GM12878 (cell line): ENCODE data around the gene SETD5. TPM values are rescaled to one million over a fixed set of nuclear protein-coding genes. Genes with fewer than 3 reads are reported as not detected.

Experiments
- ATAC-seq: fragments of 200-7000 bp; cut with Tn5 transposase; 3 replicates; pipeline ENCODE4 v1.9.1; 2020; ENCODE audit warnings: mild to moderate bottlenecking, moderate library complexity
- BruUV-seq: library from RNA; stranded (reverse); fragments of 400-500 nt; replicated peaks from 2 replicates; lab custom pipeline; 2021; lab: Mats Ljungman, UMichigan
- CTCF ChIA-PET: fragments of 300-600 bp; sonication (Branson Sonifier 250); formaldehyde crosslinking; extraction: SDS; loops from one replicate; lab custom pipeline; 2021; ENCODE audit warnings: inconsistent platforms; lab: Yijun Ruan, JAX
- POLR2A ChIA-PET: fragments of 350-600 bp; formaldehyde crosslinking; extraction: SDS; loops from one replicate; lab custom pipeline; 2021; ENCODE audit warnings: inconsistent platforms; lab: Charles Lee
- RAD21 ChIA-PET: fragments of 300-600 bp; sonication (Branson Sonifier 250); formaldehyde crosslinking; loops from one replicate; lab custom pipeline; 2023; ENCODE audit warnings: antibody characterized with exemption; ENCODE audit not compliant: unreplicated experiment; lab: Charles Lee
- SMC1A ChIA-PET: fragments of 300-600 bp; sonication (Branson Sonifier 250); formaldehyde crosslinking; loops from one replicate; lab custom pipeline; 2023; ENCODE audit not compliant: unreplicated experiment, uncharacterized antibody; lab: Charles Lee
- DNase-seq: peaks from one replicate; pipeline ENCODE4 v3.0.0-alpha.2; 2011; ENCODE audit warnings: low read depth, low spot score
- FAIRE-seq: peaks from 3 replicates; lab custom pipeline; 2011; peaks lifted over from hg19 to GRCh38; lab: Jason Lieb, UNC
- H2AFZ ChIP-seq: 2 replicates; pipeline ENCODE4 v1.6.0; 2011; ENCODE audit warnings: low read depth, low read length, control low read depth; ENCODE audit not compliant: control insufficient read depth
- H3K27ac ChIP-seq: 2 replicates; pipeline ENCODE4 v1.5.1; 2011; ENCODE audit warnings: control low read depth; ENCODE audit not compliant: control insufficient read depth, insufficient read depth
- H3K27me3 ChIP-seq, 2 experiments: replicated peaks in 1 of 2; 2 replicates each; pipeline versions ENCODE4 v1.6.0 to v1.6.1; 2011; ENCODE audit warnings: low read length in 1 of 2; ENCODE audit not compliant: control insufficient read depth in 2 of 2, insufficient read depth in 2 of 2
- H3K36me3 ChIP-seq, 2 experiments: 2 replicates each; pipeline ENCODE4 v1.5.1; 2011; ENCODE audit warnings: low read length in 1 of 2; ENCODE audit not compliant: control insufficient read depth in 2 of 2, insufficient read depth in 2 of 2
- H3K4me1 ChIP-seq: 2 replicates; pipeline ENCODE4 v1.6.1; 2011; ENCODE audit warnings: mild to moderate bottlenecking, low read length, moderate library complexity, mixed read lengths; ENCODE audit not compliant: control insufficient read depth, insufficient read depth
- H3K4me2 ChIP-seq: 2 replicates; pipeline ENCODE4 v1.6.0; 2011; ENCODE audit warnings: control low read depth; ENCODE audit not compliant: control insufficient read depth, insufficient read depth
- H3K4me3 ChIP-seq: fragments of 200-600 bp; sonication (generic); 2 replicates; pipeline ENCODE4 v1.5.1; 2016
- H3K79me2 ChIP-seq: 2 replicates; pipeline ENCODE4 v1.6.0; 2011; ENCODE audit warnings: low read length; ENCODE audit not compliant: control insufficient read depth, insufficient read depth
- H3K9ac ChIP-seq: 2 replicates; pipeline ENCODE4 v1.8.0; 2011; ENCODE audit warnings: low read length, control low read depth, mixed read lengths; ENCODE audit not compliant: control insufficient read depth, insufficient read depth
- H3K9me3 ChIP-seq: replicated peaks from 3 replicates; pipeline ENCODE4 v1.5.1; 2011; ENCODE audit warnings: mild to moderate bottlenecking, low read length; ENCODE audit not compliant: control insufficient read depth, insufficient read depth
- H4K20me1 ChIP-seq: 2 replicates; pipeline ENCODE4 v1.6.0; 2011; ENCODE audit not compliant: control insufficient read depth, insufficient read depth
- BCL11A ChIP-seq: IDR thresholded peaks from 2 replicates; pipeline ENCODE4 v1.6.1; 2011; ENCODE audit warnings: low read depth, low read length
- E2F8 ChIP-seq: fragments of 450-650 bp; IDR thresholded peaks from 2 replicates; pipeline ENCODE4 v1.6.1; 2018; ENCODE audit warnings: mild to moderate bottlenecking, low read depth, moderate library complexity; ENCODE audit not compliant: partially characterized antibody
- EP300 ChIP-seq, 2 experiments: fragments of 150-350 bp in 1 of 2; IDR thresholded peaks; 2 replicates each; pipeline ENCODE4 v1.6.1; 2011 to 2012; ENCODE audit warnings: low read depth in 2 of 2, low read length in 2 of 2, borderline replicate concordance in 1 of 2, improper control_type of control experiment in 1 of 2, inconsistent platforms in 1 of 2; ENCODE audit not compliant: control insufficient read depth in 1 of 2
- KAT2A ChIP-seq: conservative IDR thresholded peaks from 2 replicates; pipeline ENCODE4 v1.6.1; 2011; ENCODE audit warnings: low read depth, low read length; ENCODE audit not compliant: control insufficient read depth
- MLLT1 ChIP-seq: fragments of 450-650 bp; IDR thresholded peaks from 2 replicates; pipeline ENCODE4 v1.6.1; 2016; ENCODE audit warnings: mild to moderate bottlenecking
- MXI1 ChIP-seq: fragments of 150-350 bp; IDR thresholded peaks from 2 replicates; pipeline ENCODE4 v1.6.1; 2011; ENCODE audit warnings: low read depth, mild to moderate bottlenecking, inconsistent platforms, low read length, improper control_type of control experiment
- MYB ChIP-seq: fragments of 150-350 bp; IDR thresholded peaks from 2 replicates; pipeline ENCODE4 v1.6.1; 2014; ENCODE audit warnings: mild to moderate bottlenecking, low read depth, low read length, borderline replicate concordance
- NBN ChIP-seq: fragments of 450-650 bp; IDR thresholded peaks from 2 replicates; pipeline ENCODE4 v1.6.1; 2016
- NFIC ChIP-seq: IDR thresholded peaks from 2 replicates; pipeline ENCODE4 v1.6.1; 2012; ENCODE audit warnings: low read depth, mild to moderate bottlenecking, inconsistent platforms, low read length, moderate library complexity
- NR2C1 ChIP-seq: fragments of 450-650 bp; IDR thresholded peaks from 2 replicates; pipeline ENCODE4 v1.6.1; 2017; ENCODE audit warnings: antibody characterized with exemption, mild to moderate bottlenecking, moderate library complexity
- NRF1 ChIP-seq: conservative IDR thresholded peaks from 2 replicates; pipeline ENCODE4 v1.6.1; 2011; ENCODE audit warnings: mild to moderate bottlenecking, low read depth, low read length, improper control_type of control experiment
- PAX5 ChIP-seq: IDR thresholded peaks from 2 replicates; pipeline ENCODE4 v1.6.1; 2011; ENCODE audit warnings: low read depth, low read length, borderline replicate concordance
- RB1 ChIP-seq: fragments of 450-650 bp; formaldehyde crosslinking; IDR thresholded peaks from 2 replicates; pipeline ENCODE4 v1.6.1; 2017; ENCODE audit warnings: mild to moderate bottlenecking, borderline replicate concordance
- RBBP5 ChIP-seq: fragments of 200-600 bp; sonication (generic); conservative IDR thresholded peaks from 2 replicates; pipeline ENCODE4 v1.6.1; 2016
- SMAD1 ChIP-seq: fragments of 450-650 bp; IDR thresholded peaks from 2 replicates; pipeline ENCODE4 v1.6.1; 2018; ENCODE audit warnings: mild to moderate bottlenecking, low read depth; ENCODE audit not compliant: partially characterized antibody
- WGBS: methylation state at CpG from one replicate; pipeline ENCODE4 v1.1.6; 2016; ENCODE audit warnings: low lambda C conversion rate; ENCODE audit not compliant: insufficient replicate concordance, insufficient coverage; ENCODE audit errors: missing lambda C conversion rate; 5-methylcytosine and 5-hydroxymethylcytosine counted together
- in situ Hi-C: fragments of 300-500 bp; cut with MboI; formaldehyde crosslinking; loops from 9 replicates; pipeline ENCODE4 v1.14.3; 2018; ENCODE audit warnings: mixed read lengths
- intact Hi-C: fragments of 100-400 bp; cut with micrococcal nuclease; formaldehyde crosslinking; loops from one replicate; pipeline ENCODE4 v1.14.2; 2022; ENCODE audit not compliant: unreplicated experiment
- polyA plus RNA-seq, 11 experiments: library from polyadenylated mRNA; depleted of rRNA in 4 of 11; unstranded in 6 of 11; stranded (reverse) in 5 of 11; fragments of >200 nt; fragmentation: Nextera tagmentation in 4 of 11; fragmentation: Illumina TruSeq in 1 of 11; extraction: Ambion mirVana in 4 of 11; extraction: Trizol in 1 of 11; gene quantifications; 1 replicate in 1 of 11; 2 replicates in 10 of 11; pipeline versions ENCODE4 v1.2.1 to v1.2.3, GENCODE V29; 2011 to 2016; ENCODE audit warnings: inconsistent platforms in 2 of 11, missing spikeins in 2 of 11, low read depth in 1 of 11
- total RNA-seq, 4 experiments: library from RNA; depleted of rRNA in 3 of 4; stranded (reverse); fragments of >200 nt in 3 of 4; fragmentation: Illumina TruSeq in 1 of 4; extraction: Trizol in 1 of 4; gene quantifications; 2 replicates each; pipeline versions ENCODE4 v1.2.1 to v1.2.3, GENCODE V29; 2013 to 2021
- TF ChIP-seq, protein P1 (sequence below): fragments of 150-350 bp; IDR thresholded peaks from 2 replicates; pipeline ENCODE4 v1.6.1; 2014; ENCODE audit warnings: mild to moderate bottlenecking, low read depth, low read length

SETD5 gene
- total and polyA plus RNA-seq, 10 of the 15 experiments (the other 5 are each of a cell fraction or from before 2014, with no cell fraction given), result 8.2 to 94.0 (median 55.4) TPM

GRCh38 chr3:9392041-9392440 is 5.4 kb upstream of the SETD5 start:
- intact Hi-C loops, result no loop called here
- CTCF ChIA-PET, result interaction anchor here (0.7 kb wide), 1 partner anchor 9 kb away, joined by 3 read pairs; no protein-coding TSS in a partner anchor
- no peak overlapping the region for H3K4me3 ChIP-seq

More at GRCh38 chr3:9392041-9392440, 5.4 kb upstream of the SETD5 start:
- no peaks in the 10 kb centered on the region for H3K9me3 ChIP-seq
- 0% methylated on average over 1 of the region's 1 CpG for WGBS
- peaks cover 76% of the 10 kb centered on the region for H3K79me2 ChIP-seq
- no peaks in the 10 kb centered on the region for H3K27me3 ChIP-seq
- RAD21 ChIA-PET, result no interaction called here
- peaks cover 3% of the 10 kb centered on the region for H4K20me1 ChIP-seq
- H3K4me1 ChIP-seq, result peaks cover 8% of the 10 kb centered on the region; the same call in 1 of the 2 replicates
- TF ChIP-seq RB1 (no peak), NRF1 (no peak), EP300 (IDR thresholded peaks at IDR 0.05; ENCODE audit: borderline replicate concordance in 1 of 2, control insufficient read depth in 1 of 2, low read depth in 2 of 2, low read length in 2 of 2) (no peak), KAT2A (no peak), BCL11A (no peak), MYB (no peak), E2F8 (no peak), MLLT1 (no peak), SMAD1 (no peak), RBBP5 (no peak), NFIC (no peak), MXI1 (no peak), NBN (no peak), NR2C1 (no peak), PAX5 (no peak)
- TF ChIP-seq, protein P1, sequence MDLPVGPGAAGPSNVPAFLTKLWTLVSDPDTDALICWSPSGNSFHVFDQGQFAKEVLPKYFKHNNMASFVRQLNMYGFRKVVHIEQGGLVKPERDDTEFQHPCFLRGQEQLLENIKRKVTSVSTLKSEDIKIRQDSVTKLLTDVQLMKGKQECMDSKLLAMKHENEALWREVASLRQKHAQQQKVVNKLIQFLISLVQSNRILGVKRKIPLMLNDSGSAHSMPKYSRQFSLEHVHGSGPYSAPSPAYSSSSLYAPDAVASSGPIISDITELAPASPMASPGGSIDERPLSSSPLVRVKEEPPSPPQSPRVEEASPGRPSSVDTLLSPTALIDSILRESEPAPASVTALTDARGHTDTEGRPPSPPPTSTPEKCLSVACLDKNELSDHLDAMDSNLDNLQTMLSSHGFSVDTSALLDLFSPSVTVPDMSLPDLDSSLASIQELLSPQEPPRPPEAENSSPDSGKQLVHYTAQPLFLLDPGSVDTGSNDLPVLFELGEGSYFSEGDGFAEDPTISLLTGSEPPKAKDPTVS, result no peak
- in situ Hi-C loops, result no loop called here
- no peak for FAIRE-seq
- POLR2A ChIA-PET, result interaction anchor here (4.8 kb wide), 1 partner anchor 12 kb away, joined by 24 read pairs; no protein-coding TSS in a partner anchor
- no peak overlapping the region for H3K9ac ChIP-seq
- no peak for DNase-seq
- no peak overlapping the region for H2AFZ ChIP-seq
- peaks cover 4 to 64% of the 10 kb centered on the region in 2 experiments for H3K36me3 ChIP-seq
- no peak overlapping the region for H3K27ac ChIP-seq
- H3K4me2 ChIP-seq, result no peak overlapping the region
- SMC1A ChIA-PET, result interaction anchor here (1.0 to 5.3 kb wide), 4 partner anchors 18 to 49 kb away, joined by 3 to 39 read pairs (median 11); partner anchors contain the start of gene THUMPD3
- no TSS peak for BruUV-seq
- no peak for ATAC-seq
